C4-2B (cell line): ENCODE results near the gene ENTPD8.

Experiments
- CTCF ChIP-seq: fragments of 450-650 bp; conservative IDR thresholded peaks from 2 replicates; pipeline ENCODE4 v1.5.1; 2017; ENCODE audit warnings: mild to moderate bottlenecking
- ZFX ChIP-seq: fragments of 450-650 bp; IDR thresholded peaks from 2 replicates; pipeline ENCODE4 v1.6.1; 2017

- TF ChIP-seq CTCF: no peak
- no peak for TF ChIP-seq ZFX
Observed at GRCh38 chr9:137456864-137457405, 15.8 kb upstream of the ENTPD8 start.
